GM13977 (cell line): ENCODE measurements around the gene KIAA1671.

Experiments
- DNase-seq: peaks from one replicate; pipeline ENCODE4 v3.0.0; 2012; ENCODE audit warnings: low spot score
- in situ Hi-C: fragments of 300-500 bp; cut with MboI; formaldehyde crosslinking; loops from one replicate; pipeline ENCODE4 v1.12.0; 2022; ENCODE audit warnings: low sequenced_read_pairs, low pct_unique_long_range_greater_than_20kb, mixed read lengths, inconsistent platforms; ENCODE audit not compliant: unreplicated experiment
- TF ChIP-seq, protein P1 (sequence below): IDR thresholded peaks from 2 replicates; pipeline ENCODE4 v1.5.1; 2012; ENCODE audit warnings: mild to moderate bottlenecking, control low read depth; ENCODE audit not compliant: insufficient read depth; ENCODE audit errors: extremely low read depth, missing control alignments

The KIAA1671 gene

GRCh38 chr22:25095869-25096268, 143.4 kb downstream of the KIAA1671 start:
- DNase-seq: no peak
- in situ Hi-C loops: loop anchor here (25.0 kb wide), 1 partner anchor 241 kb away; no protein-coding TSS in a partner anchor

GRCh38 chr22:25096638-25097405, 144.3 kb downstream of the KIAA1671 start:
- TF ChIP-seq, protein P1, sequence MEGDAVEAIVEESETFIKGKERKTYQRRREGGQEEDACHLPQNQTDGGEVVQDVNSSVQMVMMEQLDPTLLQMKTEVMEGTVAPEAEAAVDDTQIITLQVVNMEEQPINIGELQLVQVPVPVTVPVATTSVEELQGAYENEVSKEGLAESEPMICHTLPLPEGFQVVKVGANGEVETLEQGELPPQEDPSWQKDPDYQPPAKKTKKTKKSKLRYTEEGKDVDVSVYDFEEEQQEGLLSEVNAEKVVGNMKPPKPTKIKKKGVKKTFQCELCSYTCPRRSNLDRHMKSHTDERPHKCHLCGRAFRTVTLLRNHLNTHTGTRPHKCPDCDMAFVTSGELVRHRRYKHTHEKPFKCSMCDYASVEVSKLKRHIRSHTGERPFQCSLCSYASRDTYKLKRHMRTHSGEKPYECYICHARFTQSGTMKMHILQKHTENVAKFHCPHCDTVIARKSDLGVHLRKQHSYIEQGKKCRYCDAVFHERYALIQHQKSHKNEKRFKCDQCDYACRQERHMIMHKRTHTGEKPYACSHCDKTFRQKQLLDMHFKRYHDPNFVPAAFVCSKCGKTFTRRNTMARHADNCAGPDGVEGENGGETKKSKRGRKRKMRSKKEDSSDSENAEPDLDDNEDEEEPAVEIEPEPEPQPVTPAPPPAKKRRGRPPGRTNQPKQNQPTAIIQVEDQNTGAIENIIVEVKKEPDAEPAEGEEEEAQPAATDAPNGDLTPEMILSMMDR: no peak
- no peak for DNase-seq
- in situ Hi-C loops: loop anchor here (25.0 kb wide), 1 partner anchor 240 kb away; no protein-coding TSS in a partner anchor

More at GRCh38 chr22:25095869-25096268, 143.4 kb downstream of the KIAA1671 start:
- TF ChIP-seq, protein P1: no peak

DNA sequence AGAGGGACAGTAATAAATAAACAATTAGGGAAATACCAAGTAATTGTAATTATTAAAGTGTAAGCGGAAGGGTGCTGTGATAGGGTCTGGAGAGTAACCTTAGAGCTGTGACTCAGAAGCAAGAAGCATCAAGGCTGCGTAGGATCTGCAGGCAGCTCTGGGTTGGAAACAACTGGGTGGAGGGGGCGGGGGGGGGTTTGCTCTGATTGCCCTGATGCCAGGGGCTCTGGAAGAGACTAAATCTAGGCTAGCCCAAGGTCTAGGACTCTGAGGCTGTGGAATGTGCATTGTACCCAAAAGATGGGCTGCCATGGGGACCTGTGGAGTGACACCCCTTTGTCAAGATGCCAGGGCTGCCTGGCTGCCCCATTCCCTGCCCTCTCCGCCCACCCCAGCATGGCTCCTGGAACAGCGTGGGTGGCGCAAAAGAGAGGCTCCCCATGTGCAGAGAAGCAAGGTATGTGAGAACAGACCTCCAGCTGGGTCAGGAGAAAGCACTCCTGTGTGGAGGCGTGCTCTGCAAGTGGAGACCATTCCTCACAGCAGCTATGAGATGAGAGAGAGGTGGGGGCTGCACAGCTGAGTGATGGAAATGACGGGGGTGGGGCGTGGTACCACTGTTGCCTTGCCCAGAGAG, 146.0 kb downstream of the KIAA1671 start:
- in situ Hi-C loops: loop anchor here (25.0 kb wide), 1 partner anchor 239 kb away; no protein-coding TSS in a partner anchor
- TF ChIP-seq, protein P1: no peak

DNA sequence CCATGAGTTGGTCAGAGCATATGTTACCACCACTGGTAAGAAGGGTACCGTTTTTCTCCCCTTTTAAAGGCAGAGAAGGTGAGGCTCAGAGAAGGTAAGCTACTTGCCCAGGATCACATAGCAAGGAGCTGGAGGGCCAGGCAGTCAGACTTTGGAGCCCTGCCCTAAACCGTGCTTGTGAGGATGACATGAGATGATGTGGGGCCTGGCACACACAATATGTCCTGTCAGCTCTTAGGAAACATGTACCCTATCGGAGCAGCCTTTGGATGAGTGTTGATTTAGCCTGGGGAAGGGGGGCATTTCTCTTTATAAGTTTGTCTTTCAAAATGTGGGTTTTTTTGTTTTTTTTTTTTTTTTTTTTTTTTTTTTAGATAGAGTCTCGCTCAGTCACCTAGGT, 146.7 kb downstream of the KIAA1671 start:
- in situ Hi-C loops: loop anchor here (25.0 kb wide), 1 partner anchor 238 kb away; no protein-coding TSS in a partner anchor
- DNase-seq: no peak
- TF ChIP-seq, protein P1: no peak

More for the DNA sequence above, 146.0 kb downstream of the KIAA1671 start:
- no peak for DNase-seq

- TF ChIP-seq, protein P1: no peak
- DNase-seq: no peak
- in situ Hi-C loops: no loop called here
Observed at GRCh38 chr22:25100402-25100801, 147.9 kb downstream of the KIAA1671 start.

DNA sequence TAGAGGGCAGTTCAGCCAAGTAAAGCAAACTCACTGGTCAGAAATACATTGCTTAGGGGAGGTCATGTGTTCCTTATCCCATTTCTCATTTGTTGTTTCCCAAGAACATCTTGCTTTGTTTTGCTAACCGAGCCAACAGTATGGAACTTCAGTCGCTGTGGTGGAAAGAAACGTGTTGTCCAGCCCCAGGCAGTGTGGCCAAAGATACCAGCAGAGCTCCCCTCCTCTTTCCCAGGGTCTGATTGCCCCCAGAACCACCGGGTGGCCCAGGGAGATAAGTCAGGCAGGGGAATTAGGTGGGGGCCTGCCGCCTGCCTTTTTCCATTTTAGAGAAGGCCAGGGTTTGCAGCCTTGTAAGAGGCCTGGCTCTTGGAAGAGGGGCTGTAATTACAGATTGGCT, 148.4 kb downstream of the KIAA1671 start:
- TF ChIP-seq, protein P1: no peak
- in situ Hi-C loops: no loop called here
- DNase-seq: no peak
